RWPE1 (cell line): ENCODE results near the gene BCAN.
A peak's percentile ranks its signal among the peaks of the same experiment; 100 is the strongest.

Experiments
- CTCF ChIA-PET: fragments of 350-600 bp; sonication (Branson Sonifier 250); formaldehyde crosslinking; extraction: SDS; loops from one replicate; lab custom pipeline; 2021; lab: Yijun Ruan, JAX
- POLR2A ChIA-PET: fragments of 400-600 bp; formaldehyde crosslinking; extraction: SDS; loops from one replicate; lab custom pipeline; 2020; ENCODE audit warnings: antibody characterized with exemption; ENCODE audit not compliant: low non-redundant PET; lab: Yijun Ruan, JAX
- DNase-seq: peaks from one replicate; pipeline ENCODE4 v3.0.0; 2012; ENCODE audit warnings: low spot score
- H3K27ac ChIP-seq: fragments of 450-650 bp; 2 replicates; pipeline ENCODE4 v1.5.1; 2017
- TF ChIP-seq, protein P1 (sequence below): fragments of 450-650 bp; conservative IDR thresholded peaks from 2 replicates; pipeline ENCODE4 v1.5.1; 2017; ENCODE audit warnings: low read depth, mild to moderate bottlenecking

BCAN gene

GRCh38 chr1:156623946-156624813, 17.7 kb upstream of the BCAN start:
- no peak for DNase-seq
- CTCF ChIA-PET: interaction anchor here (0.6 to 2.2 kb wide), 21 partner anchors 13 to 238 kb away, joined by 3 to 8 read pairs (median 4); partner anchors contain the start of genes CRABP2, NES, NTRK1 and TTC24
- TF ChIP-seq, protein P1, sequence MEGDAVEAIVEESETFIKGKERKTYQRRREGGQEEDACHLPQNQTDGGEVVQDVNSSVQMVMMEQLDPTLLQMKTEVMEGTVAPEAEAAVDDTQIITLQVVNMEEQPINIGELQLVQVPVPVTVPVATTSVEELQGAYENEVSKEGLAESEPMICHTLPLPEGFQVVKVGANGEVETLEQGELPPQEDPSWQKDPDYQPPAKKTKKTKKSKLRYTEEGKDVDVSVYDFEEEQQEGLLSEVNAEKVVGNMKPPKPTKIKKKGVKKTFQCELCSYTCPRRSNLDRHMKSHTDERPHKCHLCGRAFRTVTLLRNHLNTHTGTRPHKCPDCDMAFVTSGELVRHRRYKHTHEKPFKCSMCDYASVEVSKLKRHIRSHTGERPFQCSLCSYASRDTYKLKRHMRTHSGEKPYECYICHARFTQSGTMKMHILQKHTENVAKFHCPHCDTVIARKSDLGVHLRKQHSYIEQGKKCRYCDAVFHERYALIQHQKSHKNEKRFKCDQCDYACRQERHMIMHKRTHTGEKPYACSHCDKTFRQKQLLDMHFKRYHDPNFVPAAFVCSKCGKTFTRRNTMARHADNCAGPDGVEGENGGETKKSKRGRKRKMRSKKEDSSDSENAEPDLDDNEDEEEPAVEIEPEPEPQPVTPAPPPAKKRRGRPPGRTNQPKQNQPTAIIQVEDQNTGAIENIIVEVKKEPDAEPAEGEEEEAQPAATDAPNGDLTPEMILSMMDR: peak; percentile 45
- POLR2A ChIA-PET: no interaction called here
- H3K27ac ChIP-seq: no peak overlapping the region

DNA sequence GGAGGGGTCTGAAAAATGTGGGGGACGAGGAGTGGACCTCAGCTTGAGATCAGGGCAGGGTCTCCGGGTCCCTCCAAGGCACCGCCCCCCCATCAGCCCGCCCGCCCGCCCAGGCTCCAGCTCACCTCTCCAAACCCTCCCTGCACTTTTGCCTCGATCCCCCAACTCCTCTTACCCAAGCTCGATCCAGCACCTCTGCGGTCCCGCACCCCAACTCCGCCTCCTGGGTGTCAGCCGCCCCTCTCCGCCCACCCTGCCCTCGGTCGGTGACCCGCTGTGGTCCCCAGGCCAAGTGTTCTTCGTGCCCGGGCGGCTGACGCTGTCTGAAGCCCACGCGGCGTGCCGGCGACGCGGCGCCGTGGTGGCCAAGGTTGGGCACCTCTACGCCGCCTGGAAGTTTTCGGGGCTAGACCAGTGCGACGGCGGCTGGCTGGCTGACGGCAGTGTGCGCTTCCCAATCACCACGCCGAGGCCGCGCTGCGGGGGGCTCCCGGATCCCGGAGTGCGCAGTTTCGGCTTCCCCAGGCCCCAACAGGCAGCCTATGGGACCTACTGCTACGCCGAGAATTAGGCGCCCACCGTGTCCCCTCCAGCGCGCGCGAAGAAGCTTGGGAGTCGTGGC, 17.0 kb upstream of the BCAN start:
- ChIA-PET CTCF (interaction anchor here (0.6 to 2.2 kb wide), 17 partner anchors 18 to 239 kb away, joined by 3 to 8 read pairs (median 4); partner anchors contain the start of genes CRABP2 and NES), POLR2A (no interaction called here)
- H3K27ac ChIP-seq: no peak overlapping the region
- no peak for DNase-seq
- TF ChIP-seq, protein P1: no peak

DNA sequence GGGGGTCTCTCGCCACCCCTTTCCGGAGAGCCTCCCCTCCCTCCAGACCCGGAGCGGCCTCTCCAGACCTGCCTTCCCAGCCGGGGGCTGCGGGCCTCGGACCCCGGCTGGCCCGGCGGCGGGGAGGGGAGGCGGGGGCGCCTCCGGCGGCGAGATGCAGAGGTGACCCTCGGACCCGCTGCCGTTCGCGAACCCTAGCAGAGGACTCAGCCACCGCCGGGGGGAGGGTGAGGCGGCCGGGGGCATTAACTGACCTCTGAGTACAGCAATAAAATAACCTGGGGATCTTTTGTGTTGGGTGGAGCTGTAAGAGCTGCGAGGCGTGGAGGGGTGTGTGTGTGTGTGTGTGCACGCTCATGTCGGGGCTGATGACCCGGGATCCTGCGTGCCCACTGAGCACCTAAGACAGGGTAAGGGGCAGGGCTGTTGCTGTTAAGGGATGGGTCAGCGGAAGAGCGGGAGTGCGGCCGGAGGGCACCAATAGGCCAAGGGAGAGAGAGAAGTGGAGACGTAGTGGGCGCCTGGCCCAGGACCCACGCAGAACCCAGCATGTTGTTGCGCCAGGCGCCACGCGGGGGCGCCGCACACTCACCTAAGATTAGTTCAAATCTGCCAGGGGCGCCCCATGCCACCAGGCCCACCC, 16.4 kb upstream of the BCAN start:
- POLR2A ChIA-PET: no interaction called here

DNA sequence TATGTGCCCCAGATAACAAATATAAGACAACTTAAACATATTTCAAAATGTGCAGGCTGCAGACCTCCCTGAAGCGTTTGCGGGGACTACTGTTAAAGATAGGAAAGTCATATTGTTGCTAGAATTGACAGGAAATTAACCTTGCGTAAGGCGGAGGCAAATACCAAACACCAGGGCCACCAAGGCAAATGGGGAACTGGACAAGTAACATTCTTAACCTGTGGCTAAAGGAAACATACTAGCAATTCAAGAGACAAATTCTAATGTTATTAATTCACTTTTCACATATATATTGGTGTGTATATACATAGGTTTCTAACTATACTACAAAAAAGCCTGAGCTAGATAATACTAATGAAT, 15.9 kb upstream of the BCAN start:
- H3K27ac ChIP-seq: no peak overlapping the region
- CTCF ChIA-PET: interaction anchor here (0.6 to 2.4 kb wide), 4 partner anchors 32 to 264 kb away, joined by 3 to 19 read pairs (median 6); no protein-coding TSS in a partner anchor
- POLR2A ChIA-PET: no interaction called here
- DNase-seq: no peak
- TF ChIP-seq, protein P1: peak; percentile 42

More for the DNA sequence above, 16.4 kb upstream of the BCAN start:
- TF ChIP-seq, protein P1: peak; percentile 87
- no peak overlapping the region for H3K27ac ChIP-seq
- DNase-seq: no peak
- CTCF ChIA-PET: interaction anchor here (0.7 to 2.4 kb wide), 8 partner anchors 20 to 101 kb away, joined by 3 to 19 read pairs (median 4); no protein-coding TSS in a partner anchor

DNA sequence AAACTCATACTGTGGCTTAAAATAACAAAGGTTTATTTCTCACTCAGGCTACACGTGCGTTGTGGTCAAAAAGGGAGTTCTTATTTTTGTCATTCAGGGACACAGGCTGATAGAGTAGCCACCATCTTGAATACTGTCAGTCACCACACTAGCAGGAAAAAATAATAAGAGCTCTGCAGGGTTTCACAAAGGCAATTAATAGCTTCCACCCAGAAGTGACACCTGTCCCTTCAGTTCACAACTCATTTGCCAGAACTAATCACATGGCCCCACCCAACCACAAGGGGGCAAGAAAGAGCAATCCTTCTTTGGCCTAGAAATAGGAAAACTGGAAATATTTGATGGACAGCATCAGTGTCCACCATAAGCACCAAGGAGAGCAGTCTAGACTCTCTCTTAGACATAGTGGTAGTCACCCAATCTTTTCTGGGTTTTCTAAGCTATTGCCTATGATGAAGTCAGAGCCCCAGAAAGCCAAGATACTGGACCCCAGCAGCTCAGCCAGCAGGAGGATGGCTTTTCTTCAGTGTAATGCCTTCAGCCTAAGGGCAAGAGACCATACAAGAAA, 14.5 kb upstream of the BCAN start:
- TF ChIP-seq, protein P1: peak; percentile 68
- ChIA-PET CTCF (interaction anchor here (0.5 to 2.4 kb wide), 19 partner anchors 10 to 353 kb away, joined by 3 to 19 read pairs (median 4); no protein-coding TSS in a partner anchor), POLR2A (no interaction called here)
- DNase-seq: no peak
- no peak overlapping the region for H3K27ac ChIP-seq
